Stimulated activated CD4-positive, alpha-beta T cell treated with anti-CD3 and anti-CD28 coated beads, Interleukin-2, amount 100 ng/mL, for 24 hours (primary cell): ENCODE measurements around the gene PHF2.

Source experiments
- DNase-seq, 2 donors: peaks; one replicate each; pipeline ENCODE4 v3.0.0-alpha.2; 2020

The PHF2 gene

GRCh38 chr9:93669116-93669957 lies 93.0 kb downstream of the PHF2 start:
- no peak for DNase-seq

DNA sequence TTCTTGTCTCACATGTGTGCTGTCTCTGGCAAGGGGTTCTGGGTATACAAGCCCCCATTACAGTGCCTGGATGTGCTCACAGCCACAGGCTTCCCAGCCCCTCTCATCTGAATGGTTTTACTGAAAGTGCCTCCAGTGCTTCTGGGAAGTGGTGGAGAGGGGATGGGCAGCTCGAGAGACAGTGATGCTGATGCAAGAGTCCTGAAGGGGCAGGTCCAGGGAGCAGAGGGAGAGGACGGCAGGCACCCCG lies 93.5 kb downstream of the PHF2 start:
- no peak for DNase-seq

- DNase-seq: no peak
Observed at GRCh38 chr9:93670208-93671019, 94.0 kb downstream of the PHF2 start.

DNA sequence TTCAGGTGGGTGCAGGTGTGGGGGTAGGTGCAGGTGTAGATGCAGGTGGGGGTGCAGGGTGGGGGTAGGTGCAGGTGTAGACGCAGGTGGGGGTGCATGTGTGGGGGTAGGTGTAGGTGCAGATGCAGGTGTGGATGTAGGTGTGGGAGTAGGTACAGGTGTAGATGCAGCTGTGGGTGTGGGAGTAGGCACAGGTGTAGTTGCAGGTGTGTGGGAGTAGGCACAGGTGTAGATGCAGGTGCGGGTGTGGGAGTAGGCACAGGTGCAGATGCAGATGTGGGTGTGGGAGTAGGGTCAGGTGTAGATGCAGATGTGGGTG lies 94.6 kb downstream of the PHF2 start:
- DNase-seq: peak in 1 of 2 donors; percentile 6

GRCh38 chr9:93672330-93673020 lies 96.1 kb downstream of the PHF2 start:
- peak in 1 of 2 donors; percentile 10 for DNase-seq

GRCh38 chr9:93673021-93673838 lies 96.8 kb downstream of the PHF2 start:
- DNase-seq: no peak

DNA sequence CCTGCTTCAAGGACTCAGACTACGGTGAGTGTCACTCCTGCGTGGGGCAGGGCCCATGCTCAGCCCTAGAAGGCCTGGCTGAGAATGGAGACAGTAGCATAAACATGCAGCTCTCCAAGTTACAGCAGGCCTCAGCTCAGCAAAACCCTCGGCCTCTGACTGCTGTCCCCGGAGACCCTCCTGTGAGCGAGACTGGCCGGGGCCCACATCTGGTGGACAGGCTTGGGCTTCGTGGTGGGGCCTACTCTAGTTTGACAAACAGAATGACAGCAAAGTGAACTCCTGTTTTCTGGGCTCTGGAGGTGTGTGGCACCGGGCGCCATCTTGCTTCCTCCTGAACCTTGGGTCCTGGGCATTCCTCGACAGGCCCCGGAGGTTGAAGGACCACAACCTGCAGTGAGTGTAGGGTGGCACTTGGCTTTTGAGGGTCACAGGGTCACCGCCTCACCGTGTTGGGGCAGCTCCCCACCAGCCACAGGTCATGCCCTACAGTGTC lies 97.5 kb downstream of the PHF2 start:
- DNase-seq: no peak

- no peak for DNase-seq
Observed at GRCh38 chr9:93674580-93675335, 98.4 kb downstream of the PHF2 start.

DNA sequence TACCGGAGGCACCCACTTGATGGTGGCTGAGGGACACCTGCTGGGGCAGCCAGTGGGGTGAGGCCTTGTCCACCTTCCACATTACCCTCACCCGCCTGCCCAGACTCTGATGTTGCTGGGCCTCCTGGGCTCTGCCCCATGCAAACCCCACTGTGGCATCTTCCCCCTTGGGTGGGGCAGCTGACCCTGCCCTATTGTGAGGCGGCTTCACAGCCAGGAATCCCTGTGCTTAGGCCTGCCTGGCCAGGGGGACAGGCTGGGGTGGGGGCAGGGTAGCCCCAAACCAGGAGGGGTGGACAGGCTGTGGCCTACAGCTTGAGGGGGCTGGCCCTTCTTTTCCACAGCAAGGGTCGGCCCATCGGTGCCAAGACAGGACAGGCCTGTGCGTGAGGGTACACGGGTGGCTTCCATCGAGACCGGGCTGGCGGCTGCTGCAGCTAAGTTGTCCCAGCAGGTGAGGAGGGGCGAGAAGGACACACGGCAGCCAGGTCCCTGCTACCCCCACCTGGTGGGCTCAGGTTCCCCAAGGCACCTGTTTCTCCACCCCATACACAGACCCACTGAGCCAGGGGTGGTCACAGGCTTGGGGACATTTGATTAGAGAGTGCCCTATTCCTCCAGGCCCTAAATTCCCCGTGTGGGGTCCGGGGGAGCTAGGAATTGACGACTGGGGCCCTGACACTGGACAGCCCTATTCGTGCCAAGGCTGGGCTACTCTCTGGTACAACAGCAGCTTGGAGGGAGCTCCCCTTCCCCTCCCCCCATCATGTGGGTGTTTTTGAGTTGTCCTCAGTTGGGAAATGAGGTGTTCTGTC lies 99.2 kb downstream of the PHF2 start:
- no peak for DNase-seq

- no peak for DNase-seq
Observed at GRCh38 chr9:93676310-93677047, 100.1 kb downstream of the PHF2 start.

GRCh38 chr9:93677048-93677571 lies 100.7 kb downstream of the PHF2 start:
- no peak for DNase-seq

GRCh38 chr9:93677641-93678136 lies 101.3 kb downstream of the PHF2 start:
- DNase-seq: peak in 1 of 2 donors; percentile 6

- peak in 1 of 2 donors; percentile 11 for DNase-seq
Observed at GRCh38 chr9:93678199-93679019, 102.0 kb downstream of the PHF2 start.

DNA sequence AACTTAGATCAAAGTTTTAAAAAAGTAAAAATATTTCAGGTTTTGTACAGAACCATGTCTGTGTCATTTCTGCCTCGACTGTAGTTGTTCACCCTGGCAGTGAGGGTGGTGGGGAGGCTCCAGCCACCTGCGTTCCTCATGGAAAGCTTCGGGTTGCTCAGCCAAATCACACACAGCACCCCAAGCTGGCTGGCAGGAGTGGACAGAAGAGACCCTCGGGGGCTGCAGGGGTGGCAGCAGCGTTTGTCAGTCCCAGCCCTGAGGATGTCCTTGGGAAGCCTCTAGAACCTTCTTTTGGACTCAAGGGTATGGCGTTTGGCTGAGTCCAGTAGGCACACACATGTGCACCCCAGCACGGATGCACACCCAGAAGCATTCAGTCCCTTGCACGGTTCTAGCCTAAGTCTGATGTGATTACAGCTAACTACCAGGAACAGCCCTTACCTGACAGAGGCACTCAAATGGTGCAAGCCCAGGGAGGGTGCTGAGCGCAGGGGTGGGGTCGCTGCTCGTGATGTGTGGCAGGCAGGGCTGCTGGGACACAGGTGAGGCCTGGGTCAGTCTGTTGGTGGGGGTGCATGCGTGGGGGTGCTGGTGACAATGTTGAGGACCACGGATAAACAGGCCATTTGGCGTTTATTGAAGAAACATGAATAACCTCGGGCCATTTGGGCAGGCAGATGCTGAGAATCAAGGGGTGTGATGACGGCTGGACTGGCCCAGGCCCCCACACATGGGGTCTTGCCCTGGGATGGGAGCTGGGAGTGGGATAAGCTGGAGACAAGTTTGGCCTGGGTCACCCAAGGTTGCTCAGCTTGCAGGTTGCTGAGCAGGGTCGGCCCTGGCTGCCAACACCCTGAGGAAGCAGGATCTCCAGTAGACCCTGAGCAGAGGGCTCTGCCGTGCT lies 103.4 kb downstream of the PHF2 start:
- DNase-seq: peak in 1 of 2 donors; percentile 15

DNA sequence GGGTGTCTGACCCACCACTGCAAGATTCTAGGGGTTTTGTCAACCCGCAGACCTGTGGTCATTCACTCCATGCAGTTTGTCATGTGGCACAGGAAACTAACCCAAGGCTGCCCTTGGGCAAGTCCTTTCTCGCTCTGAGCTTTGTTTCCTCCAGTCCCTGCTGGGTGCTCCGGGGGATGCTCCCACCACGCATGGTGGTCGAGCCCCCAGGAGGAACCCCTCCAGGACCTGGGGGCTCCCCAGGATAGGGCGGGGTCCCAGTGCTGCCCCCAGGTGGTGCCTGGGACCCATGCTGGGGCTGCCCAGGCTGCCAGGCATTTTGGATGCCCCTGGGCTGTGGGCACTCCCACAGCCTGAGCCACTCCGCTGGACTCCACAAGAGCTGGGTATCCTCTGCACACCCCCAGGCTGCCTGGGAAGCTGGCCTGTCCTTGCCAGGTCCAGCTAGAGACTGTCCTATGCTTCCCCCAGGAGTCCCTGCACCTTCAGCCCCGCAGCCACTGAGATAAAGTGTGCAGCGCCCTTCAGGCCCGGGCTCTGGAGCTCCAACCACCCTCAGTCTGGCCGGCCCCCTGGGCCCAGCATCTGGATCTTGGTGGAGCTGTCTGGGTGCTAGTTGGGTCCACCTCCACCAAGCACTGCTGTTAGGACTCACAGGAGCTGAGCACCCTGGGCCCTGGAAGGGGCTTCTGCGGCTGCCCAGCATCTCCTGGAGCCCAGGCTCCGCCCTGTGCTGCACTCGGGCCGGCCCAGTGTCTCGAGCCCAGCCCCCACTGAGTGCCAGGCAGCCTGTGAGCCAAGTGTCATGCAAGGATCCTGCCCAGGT lies 104.3 kb downstream of the PHF2 start:
- peak in 1 of 2 donors; percentile 11 for DNase-seq

DNA sequence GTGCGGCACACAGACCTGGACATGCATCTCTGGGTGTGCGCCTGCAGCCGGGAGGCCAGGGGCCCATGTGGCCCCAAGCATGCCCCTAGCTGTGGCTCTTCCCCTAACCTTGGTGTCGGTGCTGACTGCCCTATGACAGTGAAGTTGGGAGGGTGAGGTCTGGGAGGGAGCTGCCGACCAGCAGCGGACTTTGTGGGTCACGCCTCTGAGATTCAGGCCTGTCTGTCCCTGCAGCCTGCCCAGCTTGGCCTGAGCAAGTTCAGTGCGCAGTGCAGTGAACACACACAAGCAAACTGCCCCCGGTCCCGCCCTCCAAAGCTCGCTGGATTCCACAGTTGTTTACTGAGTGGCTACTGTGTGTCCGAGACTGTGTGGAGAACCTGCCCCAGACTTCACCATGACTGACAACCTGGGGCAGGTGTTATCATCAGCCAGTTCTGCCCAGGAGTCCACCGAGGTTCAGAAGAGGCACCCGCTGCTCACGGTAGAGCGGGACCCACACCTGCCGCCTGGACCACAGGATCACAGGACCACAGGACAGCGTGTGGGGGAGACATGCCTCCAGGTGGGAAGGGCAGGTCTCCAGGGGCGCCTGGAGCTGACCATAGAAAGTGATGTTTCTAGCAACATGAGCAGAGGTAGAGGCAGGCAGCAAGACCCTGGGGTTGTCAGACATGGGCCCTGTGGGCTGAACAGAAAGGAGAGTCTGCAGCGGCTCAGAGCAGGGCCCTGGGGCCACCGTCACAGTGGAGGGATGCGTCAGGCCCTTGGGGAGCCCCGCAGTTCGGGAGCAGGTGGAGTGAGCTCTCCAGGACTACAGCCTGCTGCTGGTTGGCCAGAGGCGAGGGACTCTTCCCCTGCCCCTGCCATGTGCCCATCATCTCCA lies 105.1 kb downstream of the PHF2 start:
- DNase-seq: peak in 1 of 2 donors; percentile 13
